H1 (cell line): ENCODE results near the gene SRSF12. TPM values are rescaled to one million over a fixed set of nuclear protein-coding genes. Genes with fewer than 3 reads are reported as not detected.

Experiments used
- CTCF ChIA-PET: fragments of 300-600 bp; sonication (Branson Sonifier 250); formaldehyde crosslinking; loops from one replicate; lab custom pipeline; 2021; ENCODE audit not compliant: partially characterized antibody; lab: Charles Lee
- POLR2A ChIA-PET: fragments of 300-600 bp; sonication (Branson Sonifier 250); formaldehyde crosslinking; loops from one replicate; lab custom pipeline; 2021; ENCODE audit warnings: inconsistent platforms; ENCODE audit not compliant: partially characterized antibody; lab: Charles Lee
- DNase-seq, 2 experiments: peaks; one replicate each; pipeline versions ENCODE4 v3.0.0 to v3.0.0-alpha.2; 2010 to 2022; ENCODE audit warnings: low spot score in 2 of 2, low read depth in 1 of 2, mixed read lengths in 1 of 2
- FAIRE-seq: peaks from 2 replicates; lab custom pipeline; 2011; peaks lifted over from hg19 to GRCh38; lab: Jason Lieb, UNC
- H2AFZ ChIP-seq: 2 replicates; pipeline ENCODE4 v1.8.1; 2012; ENCODE audit warnings: low read length, inconsistent platforms
- H2AK5ac ChIP-seq: 2 replicates; pipeline ENCODE4 v1.6.1; 2013; ENCODE audit warnings: low read depth, low read length
- H2BK120ac ChIP-seq: replicated peaks from 2 replicates; pipeline ENCODE3; 2013; ENCODE audit warnings: low read depth, low read length, inconsistent platforms
- H2BK12ac ChIP-seq: 2 replicates; pipeline ENCODE4 v1.6.1; 2013; ENCODE audit warnings: low read depth, low read length
- H2BK15ac ChIP-seq: 2 replicates; pipeline ENCODE4 v1.6.1; 2013; ENCODE audit warnings: low read length
- H2BK20ac ChIP-seq: 2 replicates; pipeline ENCODE4 v1.6.1; 2013; ENCODE audit warnings: low read length
- H2BK5ac ChIP-seq: 2 replicates; pipeline ENCODE4 v1.6.1; 2013; ENCODE audit warnings: low read depth, low read length
- H3K14ac ChIP-seq: 2 replicates; pipeline ENCODE4 v1.6.1; 2013; ENCODE audit warnings: inconsistent platforms; ENCODE audit not compliant: insufficient read length
- H3K18ac ChIP-seq: 2 replicates; pipeline ENCODE4 v1.6.1; 2013; ENCODE audit warnings: low read length; ENCODE audit errors: extremely low read depth
- H3K23ac ChIP-seq: 2 replicates; pipeline ENCODE4 v1.6.1; 2013; ENCODE audit warnings: inconsistent platforms; ENCODE audit not compliant: insufficient read length
- H3K23me2 ChIP-seq: 2 replicates; pipeline ENCODE4 v1.6.1; 2013; ENCODE audit warnings: low read depth, low read length
- H3K27ac ChIP-seq: 2 replicates; pipeline ENCODE4 v1.6.1; 2011; ENCODE audit warnings: low read depth, low read length, inconsistent platforms
- H3K27me3 ChIP-seq, 4 experiments: replicated peaks in 1 of 4; 1 replicate in 1 of 4; 2 replicates in 3 of 4; pipeline versions ENCODE4 v1.6.1 to v1.8.1; 2011 to 2013; ENCODE audit warnings: low read length in 3 of 4, mild to moderate bottlenecking in 3 of 4, inconsistent platforms in 2 of 4, mixed read lengths in 2 of 4, moderate library complexity in 1 of 4; ENCODE audit not compliant: control insufficient read depth in 3 of 4, insufficient read depth in 3 of 4; ENCODE audit errors: extremely low read depth in 1 of 4
- H3K36me3 ChIP-seq, 4 experiments: 2 replicates each; pipeline versions ENCODE4 v1.6.1 to v1.8.1; 2011 to 2013; ENCODE audit warnings: mild to moderate bottlenecking in 4 of 4, low read length in 3 of 4, moderate library complexity in 2 of 4, control low read depth in 1 of 4, inconsistent platforms in 1 of 4; ENCODE audit not compliant: insufficient read depth in 4 of 4, control insufficient read depth in 2 of 4
- H3K4ac ChIP-seq: replicated peaks from 2 replicates; pipeline ENCODE3; 2013; ENCODE audit warnings: low read length, low read depth, mixed read lengths, inconsistent platforms; ENCODE audit not compliant: insufficient read length
- H3K4me1 ChIP-seq, 4 experiments: replicated peaks in 1 of 4; 1 replicate in 1 of 4; 2 replicates in 3 of 4; pipeline versions ENCODE4 v1.6.1 to v1.8.1; 2011 to 2013; ENCODE audit warnings: low read length in 3 of 4, inconsistent platforms in 2 of 4, mixed read lengths in 1 of 4; ENCODE audit not compliant: insufficient read depth in 4 of 4, control insufficient read depth in 3 of 4
- H3K4me2 ChIP-seq, 2 experiments: 2 replicates each; pipeline versions ENCODE4 v1.6.1 to v1.8.1; 2011 to 2013; ENCODE audit warnings: low read depth in 2 of 2, low read length in 2 of 2, control low read depth in 1 of 2, inconsistent platforms in 1 of 2, mild to moderate bottlenecking in 1 of 2; ENCODE audit not compliant: insufficient read depth in 1 of 2
- H3K4me3 ChIP-seq, 4 experiments: fragments of 200-600, 300-600 bp in 1 of 4; sonication (generic), shearing (Covaris generic), sonication (Bioruptor Twin) in 1 of 4; 2 replicates each; pipeline versions ENCODE4 v1.5.1 to v1.8.1; 2011 to 2016; ENCODE audit warnings: low read length in 4 of 4, low read depth in 3 of 4, control low read depth in 2 of 4, inconsistent platforms in 2 of 4, mild to moderate bottlenecking in 2 of 4, mixed read lengths in 1 of 4, moderate library complexity in 1 of 4; ENCODE audit not compliant: insufficient read depth in 2 of 4; ENCODE audit errors: extremely low read depth in 1 of 4
- H3K56ac ChIP-seq: replicated peaks from 2 replicates; pipeline ENCODE3; 2013; ENCODE audit warnings: low read depth, mild to moderate bottlenecking, mixed read lengths, low read length, inconsistent platforms; ENCODE audit not compliant: insufficient read length
- H3K79me1 ChIP-seq: 2 replicates; pipeline ENCODE4 v1.6.1; 2013; ENCODE audit warnings: low read depth, low read length, control low read depth
- H3K79me2 ChIP-seq, 2 experiments: 2 replicates each; pipeline versions ENCODE4 v1.6.1 to v1.8.1; 2012 to 2013; ENCODE audit warnings: low read length in 2 of 2, mild to moderate bottlenecking in 2 of 2, inconsistent platforms in 1 of 2; ENCODE audit not compliant: insufficient read depth in 2 of 2, control insufficient read depth in 1 of 2
- H3K9ac ChIP-seq, 4 experiments: replicated peaks in 1 of 4; 1 replicate in 1 of 4; 2 replicates in 3 of 4; pipeline versions ENCODE4 v1.6.1 to v1.8.1; 2011 to 2013; ENCODE audit warnings: low read depth in 3 of 4, low read length in 3 of 4, control low read depth in 2 of 4, mild to moderate bottlenecking in 2 of 4, moderate library complexity in 2 of 4, inconsistent platforms in 1 of 4; ENCODE audit errors: extremely low read depth in 1 of 4
- H3K9me3 ChIP-seq, 2 experiments: 2 replicates each; pipeline versions ENCODE4 v1.6.1 to v1.8.1; 2012 to 2013; ENCODE audit warnings: mild to moderate bottlenecking in 2 of 2, moderate library complexity in 2 of 2, control low read depth in 1 of 2, inconsistent platforms in 1 of 2, low read depth in 1 of 2, low read length in 1 of 2, mixed read lengths in 1 of 2; ENCODE audit not compliant: insufficient read depth in 2 of 2
- H4K20me1 ChIP-seq, 2 experiments: replicated peaks in 1 of 2; 2 replicates each; pipeline versions ENCODE3 to v1.8.1; 2011 to 2013; ENCODE audit warnings: inconsistent platforms in 2 of 2, low read length in 2 of 2, mild to moderate bottlenecking in 1 of 2; ENCODE audit not compliant: insufficient read depth in 2 of 2, control insufficient read depth in 1 of 2
- H4K5ac ChIP-seq: 2 replicates; pipeline ENCODE4 v1.6.1; 2013; ENCODE audit warnings: low read length, low read depth, mixed read lengths, inconsistent platforms; ENCODE audit not compliant: insufficient read length
- H4K8ac ChIP-seq: 2 replicates; pipeline ENCODE4 v1.8.0; 2013; ENCODE audit warnings: mild to moderate bottlenecking, moderate library complexity, low read length, inconsistent platforms; ENCODE audit not compliant: insufficient read depth; ENCODE audit errors: extremely low read depth
- H4K91ac ChIP-seq: replicated peaks from 2 replicates; pipeline ENCODE3; 2013; ENCODE audit warnings: low read length, mixed read lengths, inconsistent platforms; ENCODE audit not compliant: insufficient read length
- WGBS, 2 experiments: shearing (Covaris generic) in 1 of 2; methylation state at CpG; one replicate each; pipeline versions ENCODE4 v1.1.6 to v1.1.7; 2013 to 2015; ENCODE audit warnings: low lambda C conversion rate in 2 of 2, mixed read lengths in 2 of 2, inconsistent platforms in 1 of 2, low coverage in 1 of 2, missing lambda C conversion rate in 1 of 2; ENCODE audit not compliant: insufficient replicate concordance in 2 of 2, insufficient coverage in 1 of 2, insufficient read length in 1 of 2; ENCODE audit errors: extremely low coverage in 1 of 2, missing lambda C conversion rate in 1 of 2; 5-methylcytosine and 5-hydroxymethylcytosine counted together
- polyA plus RNA-seq, 7 experiments: library from polyadenylated mRNA; depleted of rRNA in 3 of 7; stranded (reverse) in 5 of 7; unstranded in 2 of 7; fragments of >200 nt in 5 of 7; fragments of 200-250 nt in 2 of 7; gene quantifications; 1 replicate in 5 of 7; 2 replicates in 1 of 7; 4 replicates in 1 of 7; pipeline versions ENCODE4 v1.2.1 to v1.2.3, GENCODE V29; 2011 to 2013; ENCODE audit warnings: missing spikeins in 2 of 7, mixed read lengths in 2 of 7
- total RNA-seq: library from RNA; stranded (reverse); fragmentation: NEBNext Ultra II Directional; extraction: Animal tissue kit (Norgen Biotek cat#: 25700); gene quantifications from 2 replicates; pipeline ENCODE4 v1.2.1, GENCODE V29; 2021

SRSF12 gene
- total and polyA plus RNA-seq, 2 of the 8 experiments (the other 6 are each of a cell fraction or from before 2014, with no cell fraction given), result 2.6 to 4.2 TPM

GRCh38 chr6:89140347-89141156, 22.7 kb upstream of the SRSF12 start:
- peaks cover 1% of the 10 kb centered on the region; the same call in 1 of the 2 replicates for H3K23me2 ChIP-seq
- no peak overlapping the region for H2BK20ac ChIP-seq
- H4K91ac ChIP-seq, result no peak overlapping the region
- H3K4me1 ChIP-seq, result 0 out of 7 replicates have a peak, but pooled peaks cover 0 to 1% (median 0%) of the 10 kb centered on the region in 4 experiments
- no peak overlapping the region for H2AK5ac ChIP-seq
- FAIRE-seq (no peak), DNase-seq (no peak)
- CTCF ChIA-PET, result interaction anchor here (1.1 to 5.9 kb wide), 4 partner anchors 17 to 158 kb away, joined by 3 to 36 read pairs (median 4); no protein-coding TSS in a partner anchor
- no peak overlapping the region for H3K56ac ChIP-seq
- H3K79me1 ChIP-seq, result no peaks in the 10 kb centered on the region
- H2AFZ ChIP-seq, result no peak overlapping the region
- H4K5ac ChIP-seq, result no peak overlapping the region
- POLR2A ChIA-PET, result no interaction called here
- no peaks in the 10 kb centered on the region for H3K79me2 ChIP-seq
- no peak overlapping the region for H2BK120ac ChIP-seq
- H3K18ac ChIP-seq, result no peak overlapping the region
- WGBS, 2 experiments, result 78% methylated on average over 7 of the region's 7 CpGs; no CpG with 5 or more reads in 1 of the 2 experiments
- no peak overlapping the region for H4K8ac ChIP-seq
- no peaks in the 10 kb centered on the region for H4K20me1 ChIP-seq
- no peak overlapping the region for H3K23ac ChIP-seq
- no peak overlapping the region for H3K4ac ChIP-seq
- no peak overlapping the region for H2BK15ac ChIP-seq
- H3K27ac ChIP-seq, result no peak overlapping the region
- no peak overlapping the region for H2BK5ac ChIP-seq
- no peak overlapping the region for H3K4me3 ChIP-seq
- H3K14ac ChIP-seq, result no peak overlapping the region
- peaks cover 7 to 20% (median 15%) of the 10 kb centered on the region in 4 experiments for H3K27me3 ChIP-seq
- no peak overlapping the region for H3K4me2 ChIP-seq
- no peaks in the 10 kb centered on the region for H3K36me3 ChIP-seq
- H3K9me3 ChIP-seq, result no peaks in the 10 kb centered on the region
- no peak overlapping the region for H3K9ac ChIP-seq
- H2BK12ac ChIP-seq, result no peak overlapping the region
